ENCODE measurements around the gene GFRA1.

DNA sequence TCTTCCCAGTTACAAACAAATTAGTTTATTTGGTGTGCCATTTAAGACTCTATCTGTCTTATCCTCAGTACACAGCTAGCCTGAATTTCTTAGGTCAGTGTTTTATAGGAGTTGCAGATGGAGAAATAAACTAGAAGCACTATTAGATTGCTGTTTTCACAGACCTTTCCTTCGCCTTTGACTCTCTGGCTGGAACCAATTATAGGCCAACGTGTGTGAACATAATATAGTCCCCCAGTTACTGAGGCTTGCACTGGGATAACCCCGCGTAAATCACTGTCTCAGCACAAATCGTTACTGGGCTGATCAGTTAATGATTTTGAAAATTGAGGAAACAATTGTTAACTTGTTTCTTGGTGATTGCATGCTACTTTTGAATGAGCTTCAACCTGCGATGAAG, 233.4 kb downstream of the GFRA1 start:
- TF ChIP-seq POLR2A (IDR thresholded peaks at IDR 0.05) (no peak), POLR2AphosphoS5 (IDR thresholded peaks at IDR 0.05) (no peak)
- TF ChIP-seq, protein P1, sequence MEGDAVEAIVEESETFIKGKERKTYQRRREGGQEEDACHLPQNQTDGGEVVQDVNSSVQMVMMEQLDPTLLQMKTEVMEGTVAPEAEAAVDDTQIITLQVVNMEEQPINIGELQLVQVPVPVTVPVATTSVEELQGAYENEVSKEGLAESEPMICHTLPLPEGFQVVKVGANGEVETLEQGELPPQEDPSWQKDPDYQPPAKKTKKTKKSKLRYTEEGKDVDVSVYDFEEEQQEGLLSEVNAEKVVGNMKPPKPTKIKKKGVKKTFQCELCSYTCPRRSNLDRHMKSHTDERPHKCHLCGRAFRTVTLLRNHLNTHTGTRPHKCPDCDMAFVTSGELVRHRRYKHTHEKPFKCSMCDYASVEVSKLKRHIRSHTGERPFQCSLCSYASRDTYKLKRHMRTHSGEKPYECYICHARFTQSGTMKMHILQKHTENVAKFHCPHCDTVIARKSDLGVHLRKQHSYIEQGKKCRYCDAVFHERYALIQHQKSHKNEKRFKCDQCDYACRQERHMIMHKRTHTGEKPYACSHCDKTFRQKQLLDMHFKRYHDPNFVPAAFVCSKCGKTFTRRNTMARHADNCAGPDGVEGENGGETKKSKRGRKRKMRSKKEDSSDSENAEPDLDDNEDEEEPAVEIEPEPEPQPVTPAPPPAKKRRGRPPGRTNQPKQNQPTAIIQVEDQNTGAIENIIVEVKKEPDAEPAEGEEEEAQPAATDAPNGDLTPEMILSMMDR (IDR thresholded peaks at IDR 0.05) = no peak
